Measurements from ENCODE around the gene RCVRN.

DNA sequence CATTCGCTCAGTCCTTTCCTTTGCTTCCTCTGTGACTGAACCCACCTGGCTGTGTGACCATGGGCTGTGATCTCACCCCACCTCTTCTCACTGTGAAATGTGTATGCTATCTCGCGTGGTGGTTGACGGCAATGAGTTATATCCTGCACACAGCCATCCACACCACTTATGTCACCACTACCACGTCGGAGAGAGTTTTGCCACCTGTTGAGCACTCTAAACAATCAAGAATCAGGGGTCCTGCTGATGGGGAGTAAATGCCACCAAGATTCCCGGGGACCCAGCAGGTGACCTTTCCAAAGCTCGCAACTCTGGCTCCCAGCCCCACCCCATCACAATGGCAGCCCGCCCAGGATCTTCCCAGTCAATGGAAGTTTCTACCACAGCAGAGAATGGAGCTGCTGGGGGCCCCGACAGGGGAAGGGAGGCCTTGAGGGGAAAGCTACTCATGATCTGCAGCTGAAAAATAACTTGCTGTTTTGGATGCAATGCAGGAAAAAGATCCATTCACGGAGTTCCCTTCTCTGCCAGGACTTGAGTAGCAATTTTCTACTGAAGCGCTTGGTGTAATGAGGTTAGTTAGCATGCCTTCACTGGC, 26.2 kb upstream of the RCVRN start:
- TF ChIP-seq POLR2A (IDR thresholded peaks at IDR 0.05) = no peak
- TF ChIP-seq, protein P1, sequence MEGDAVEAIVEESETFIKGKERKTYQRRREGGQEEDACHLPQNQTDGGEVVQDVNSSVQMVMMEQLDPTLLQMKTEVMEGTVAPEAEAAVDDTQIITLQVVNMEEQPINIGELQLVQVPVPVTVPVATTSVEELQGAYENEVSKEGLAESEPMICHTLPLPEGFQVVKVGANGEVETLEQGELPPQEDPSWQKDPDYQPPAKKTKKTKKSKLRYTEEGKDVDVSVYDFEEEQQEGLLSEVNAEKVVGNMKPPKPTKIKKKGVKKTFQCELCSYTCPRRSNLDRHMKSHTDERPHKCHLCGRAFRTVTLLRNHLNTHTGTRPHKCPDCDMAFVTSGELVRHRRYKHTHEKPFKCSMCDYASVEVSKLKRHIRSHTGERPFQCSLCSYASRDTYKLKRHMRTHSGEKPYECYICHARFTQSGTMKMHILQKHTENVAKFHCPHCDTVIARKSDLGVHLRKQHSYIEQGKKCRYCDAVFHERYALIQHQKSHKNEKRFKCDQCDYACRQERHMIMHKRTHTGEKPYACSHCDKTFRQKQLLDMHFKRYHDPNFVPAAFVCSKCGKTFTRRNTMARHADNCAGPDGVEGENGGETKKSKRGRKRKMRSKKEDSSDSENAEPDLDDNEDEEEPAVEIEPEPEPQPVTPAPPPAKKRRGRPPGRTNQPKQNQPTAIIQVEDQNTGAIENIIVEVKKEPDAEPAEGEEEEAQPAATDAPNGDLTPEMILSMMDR (IDR thresholded peaks at IDR 0.05 in 8 of 11, conservative IDR thresholded peaks at IDR 0.05 in 3 of 11) = no peak

All from spleen (tissue), 7 donors.